Dedifferentiated amniotic fluid mesenchymal stem cell (primary cell): ENCODE results near the gene IFNL1.
"Not testable (repeated sequence)": the region's sequence is repeated elsewhere in the genome, so short reads cannot be mapped to it uniquely, and the experiment has no call there.

ENCODE experiments used
- DNase-seq: peaks from one replicate; pipeline ENCODE4 v3.0.0-alpha.2; 2016; ENCODE audit errors: extremely low spot score

Gene IFNL1

DNA sequence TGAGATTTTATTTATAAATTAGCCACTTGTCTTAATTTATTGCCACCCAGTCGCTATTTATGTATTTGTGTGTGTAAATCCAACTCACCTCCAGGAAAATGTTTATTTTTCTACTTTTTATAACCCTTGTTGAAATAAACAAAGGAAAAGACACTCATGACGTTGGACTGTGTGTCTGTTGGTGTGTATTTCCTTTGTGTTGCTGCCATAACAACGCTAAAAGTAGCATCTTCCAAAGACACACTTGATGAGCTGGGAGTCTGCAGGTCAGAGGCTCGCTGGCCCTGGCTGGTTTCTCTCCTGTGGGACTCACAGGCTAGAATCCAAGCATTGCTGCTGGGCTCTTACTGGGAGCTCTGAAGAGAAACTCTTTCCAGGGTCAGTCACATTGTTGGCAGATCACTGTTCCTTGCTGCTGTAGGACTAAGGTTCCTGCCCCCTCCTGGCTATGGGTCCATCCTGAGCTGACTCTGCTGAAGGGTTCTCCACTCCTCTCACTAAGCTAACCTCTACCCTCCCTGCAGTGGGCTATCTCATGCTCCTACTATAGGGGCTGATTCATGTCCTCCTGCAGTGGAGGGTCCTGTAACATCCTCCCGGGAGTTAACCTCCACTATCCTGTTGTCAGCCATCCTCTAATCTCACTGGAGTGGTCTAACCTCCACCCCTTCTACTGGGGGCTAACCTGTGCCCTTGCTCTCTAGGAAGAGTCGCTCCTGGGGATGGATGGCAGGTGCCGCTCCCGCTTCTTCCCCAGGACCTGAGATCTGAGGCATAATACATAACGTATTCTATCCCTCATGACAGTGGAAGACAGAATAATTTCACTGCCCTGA is 26.0 kb upstream of the IFNL1 start:
- no peak for DNase-seq

GRCh38 chr19:39273859-39274258 is 22.3 kb upstream of the IFNL1 start:
- not testable (repeated sequence) for DNase-seq

GRCh38 chr19:39275578-39275977 is 20.6 kb upstream of the IFNL1 start:
- DNase-seq, result no peak

GRCh38 chr19:39276740-39277139 is 19.5 kb upstream of the IFNL1 start:
- no peak for DNase-seq

DNA sequence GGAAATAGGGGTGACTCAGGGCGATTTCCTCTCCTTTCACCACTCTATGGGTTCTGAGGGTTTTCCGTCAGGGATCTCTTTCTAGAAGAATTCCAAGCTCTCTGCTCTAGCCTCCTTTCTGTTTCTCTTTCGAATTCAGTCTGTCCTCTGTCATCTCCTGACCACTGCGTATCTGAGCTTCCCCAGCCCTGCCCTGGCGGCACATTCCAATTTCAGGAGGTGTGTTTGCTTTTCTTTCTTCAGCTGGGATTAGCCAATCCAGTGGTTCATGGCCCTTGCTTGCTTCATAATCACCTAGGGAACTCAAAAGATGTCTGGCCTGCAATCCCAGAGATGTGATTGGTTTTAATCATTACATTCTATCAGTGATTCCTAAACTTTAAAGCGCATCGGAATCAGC is 18.6 kb upstream of the IFNL1 start:
- DNase-seq, result no peak

DNA sequence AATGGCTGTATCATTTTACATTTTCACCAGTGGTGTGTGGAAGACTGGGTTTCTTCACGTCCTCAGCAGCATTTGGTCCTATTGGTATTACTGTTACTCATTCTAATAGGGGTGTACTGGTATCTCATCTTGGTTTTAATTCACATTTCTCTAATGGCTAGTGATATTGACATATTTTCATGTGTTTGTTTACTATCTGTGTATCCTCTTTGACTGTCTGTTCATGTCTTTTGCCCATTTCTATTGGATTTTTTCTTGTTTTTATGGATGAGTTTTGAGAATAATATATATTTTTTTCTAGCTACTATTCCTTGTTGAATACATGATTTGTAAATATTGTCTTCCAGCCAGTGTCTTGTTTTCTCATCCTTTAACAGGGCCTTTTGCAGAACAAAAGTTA is 14.2 kb upstream of the IFNL1 start:
- no peak for DNase-seq

DNA sequence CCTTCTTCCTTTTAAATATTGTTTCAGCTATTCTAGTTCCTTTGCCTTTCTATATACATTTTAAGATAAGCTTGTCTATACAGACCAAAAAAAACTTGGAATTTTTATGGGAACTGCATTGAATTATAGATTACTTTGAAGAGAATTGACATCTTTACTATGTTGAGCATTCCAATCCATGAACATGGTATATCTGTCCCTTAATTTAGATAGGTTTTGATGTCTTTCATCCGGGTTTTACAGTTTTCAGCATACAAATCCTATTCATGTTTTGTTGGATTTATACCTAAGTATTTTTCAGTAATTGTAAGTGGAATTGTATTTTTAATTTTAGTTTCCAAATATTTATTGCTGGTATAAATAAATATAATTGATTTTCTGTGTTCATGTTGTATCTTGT is 12.2 kb upstream of the IFNL1 start:
- DNase-seq, result no peak

GRCh38 chr19:39293394-39293793 is 2.8 kb upstream of the IFNL1 start:
- no peak for DNase-seq

DNA sequence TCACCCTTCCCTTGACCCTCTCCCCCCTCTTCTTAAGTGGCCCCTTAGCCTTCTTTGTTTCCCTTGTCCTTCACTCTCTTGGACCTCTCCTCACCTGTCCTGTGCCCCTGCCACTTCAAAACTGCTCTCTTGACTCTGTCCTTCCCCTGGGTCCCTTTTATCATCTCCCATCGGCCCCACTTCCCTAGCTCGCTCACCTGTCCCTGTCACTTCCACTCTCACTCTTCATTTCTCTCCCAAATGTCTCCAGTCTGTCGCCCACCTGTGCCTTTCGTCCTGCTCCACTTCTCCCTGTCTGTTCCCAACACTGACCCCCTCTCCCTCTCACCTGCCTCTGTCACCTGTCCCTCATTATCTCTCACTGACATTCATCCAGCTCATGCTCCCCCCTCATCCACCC is 699 bp downstream of the IFNL1 start:
- DNase-seq, result no peak

- DNase-seq, result no peak
These were observed 1.9 kb downstream of the IFNL1 start for GRCh38 chr19:39297931-39298634.

GRCh38 chr19:39299404-39299803 is 3.2 kb downstream of the IFNL1 start:
- DNase-seq, result no peak

DNA sequence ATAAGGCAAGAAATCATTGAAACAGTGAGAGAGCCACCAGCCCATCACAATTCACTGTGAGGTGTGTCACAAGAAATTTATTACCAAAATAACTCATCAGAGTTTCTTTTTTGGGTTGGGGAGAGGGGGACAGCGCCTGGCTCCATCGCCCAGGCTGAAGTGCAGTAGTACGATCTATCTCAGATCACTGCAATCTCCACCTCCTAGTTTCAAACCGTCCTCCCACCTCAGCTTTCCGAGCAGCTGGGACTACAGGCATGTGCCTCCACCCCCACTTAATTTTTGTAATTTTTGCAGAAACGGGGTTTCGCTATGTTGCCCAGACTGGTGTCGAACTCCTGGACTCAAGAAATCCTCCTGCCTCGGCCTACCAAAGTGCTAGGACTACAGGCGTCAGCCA is 3.6 kb downstream of the IFNL1 start:
- DNase-seq, result no peak

- DNase-seq, result no peak
These were observed 4.8 kb downstream of the IFNL1 start for GRCh38 chr19:39301021-39301420.

DNA sequence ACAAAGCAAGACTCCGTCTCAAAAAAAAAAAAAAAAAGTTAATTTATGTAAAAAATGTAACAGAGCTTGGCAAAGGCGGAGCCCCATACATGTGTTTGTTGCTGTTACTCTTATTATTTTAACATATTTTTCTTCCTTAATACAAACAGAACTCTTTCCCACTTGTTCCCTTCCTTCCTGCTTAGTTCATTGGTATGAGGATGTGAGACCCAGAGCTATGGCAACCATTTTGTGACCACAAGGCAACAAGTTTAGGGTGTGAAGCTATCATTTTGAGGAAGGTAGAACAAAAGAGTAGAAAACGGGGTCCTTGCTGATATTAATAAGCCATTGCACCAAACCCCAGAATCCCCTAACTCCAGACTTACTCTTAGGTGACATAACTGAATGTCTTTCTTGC is 5.4 kb downstream of the IFNL1 start:
- no peak for DNase-seq

DNA sequence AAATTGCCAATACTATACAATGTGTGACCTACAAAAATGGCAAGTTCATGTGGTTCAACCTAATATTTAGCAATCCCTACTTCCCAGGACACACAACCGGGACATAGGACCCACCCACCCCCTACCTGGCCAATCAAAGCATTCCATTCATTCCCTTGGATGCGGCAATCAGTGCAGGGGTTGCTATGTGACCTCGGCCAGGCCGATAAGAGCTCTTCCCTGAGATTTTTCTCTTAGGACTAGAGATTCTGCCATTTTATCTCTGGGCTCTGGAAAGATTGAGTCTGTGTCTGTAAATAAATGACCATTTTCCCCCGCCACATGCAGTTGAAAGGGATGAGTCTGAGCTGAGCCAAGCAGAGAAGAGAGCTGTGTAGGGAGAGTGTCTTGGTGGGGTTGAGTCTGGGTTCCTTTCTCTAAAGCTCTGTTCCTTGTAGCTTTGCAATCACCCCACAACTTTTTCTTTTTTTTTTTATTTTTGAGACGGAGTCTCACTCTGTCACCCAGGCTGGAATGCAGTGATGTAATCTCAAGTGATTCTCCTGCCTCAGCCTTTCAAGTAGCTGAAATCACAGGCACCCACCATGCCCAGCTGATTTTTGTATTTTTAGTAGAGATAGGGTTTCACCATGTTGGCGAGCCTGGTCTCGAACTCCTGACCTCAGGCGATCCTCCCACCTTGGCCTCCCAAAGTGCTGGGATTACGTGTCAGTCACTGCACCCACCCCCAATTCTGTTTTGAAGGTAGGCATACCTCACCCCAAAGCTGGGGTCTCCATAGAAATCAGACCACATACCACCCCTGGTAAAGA is 7.4 kb downstream of the IFNL1 start:
- DNase-seq, result no peak

GRCh38 chr19:39304185-39304513 is 7.9 kb downstream of the IFNL1 start:
- no peak for DNase-seq

GRCh38 chr19:39304701-39305571 is 8.7 kb downstream of the IFNL1 start:
- DNase-seq, result no peak

DNA sequence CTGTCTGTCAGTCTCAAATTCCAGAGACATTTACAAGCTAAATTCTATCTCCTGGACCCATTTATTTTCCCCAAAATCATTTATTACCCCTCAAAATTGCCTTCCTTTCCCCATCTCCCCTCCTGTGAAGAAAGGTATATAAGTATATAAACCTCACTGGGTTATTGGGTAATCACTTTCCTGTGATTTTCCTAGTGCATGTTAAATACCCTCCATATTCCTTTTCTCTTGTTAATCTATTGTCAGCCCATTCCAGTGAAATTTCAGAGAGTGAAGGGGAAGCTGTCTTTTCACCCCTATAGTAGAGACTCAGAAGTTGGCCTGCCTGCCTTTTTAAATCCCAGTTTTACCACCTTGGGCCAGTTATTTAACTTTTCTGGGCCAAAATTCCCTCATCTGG is 9.9 kb downstream of the IFNL1 start:
- no peak for DNase-seq

- no peak for DNase-seq
These were observed 11.0 kb downstream of the IFNL1 start for GRCh38 chr19:39307046-39307821.

DNA sequence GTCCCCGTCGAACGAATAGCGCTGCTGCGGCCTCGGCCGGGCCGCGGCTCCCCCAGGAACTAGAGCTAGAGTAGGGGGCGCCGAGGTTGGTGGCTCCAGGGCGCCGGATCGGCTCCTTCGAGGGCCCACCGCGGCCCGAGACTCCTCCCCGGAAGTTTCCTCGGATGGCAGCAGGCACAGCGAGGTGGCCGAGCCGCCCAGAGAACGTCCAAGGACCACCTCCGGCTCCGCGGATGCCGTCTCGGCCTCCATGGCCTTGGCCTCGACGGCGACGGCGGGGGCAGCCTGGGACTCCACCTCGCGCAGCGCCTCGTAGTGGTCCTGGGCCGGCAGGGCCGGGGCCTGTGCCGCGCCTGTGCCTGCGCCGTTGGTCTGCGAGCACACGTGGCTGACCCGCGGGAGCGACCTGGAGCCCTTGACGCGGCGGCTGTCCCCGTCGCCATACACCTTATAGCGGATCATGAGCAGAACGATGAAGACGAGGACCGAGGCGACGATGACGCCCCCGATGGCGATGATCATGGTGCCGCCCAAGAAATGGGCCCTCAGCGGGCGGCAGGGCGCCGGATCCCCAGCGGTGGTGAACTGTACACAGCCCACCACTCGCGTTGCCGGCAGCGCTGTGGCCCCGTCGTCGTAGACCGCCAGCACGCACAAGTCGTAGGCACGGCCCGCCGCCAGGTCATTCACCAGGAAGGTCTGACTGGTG is 11.8 kb downstream of the IFNL1 start:
- DNase-seq, result no peak
